ENCODE results near the gene GPR153. TPM values are rescaled to one million over a fixed set of nuclear protein-coding genes. Genes with fewer than 3 reads are reported as not detected.

GPR153 gene
- total and polyA plus RNA-seq, 9 donors = 4.2 to 42.0 (median 13.7) TPM

DNA sequence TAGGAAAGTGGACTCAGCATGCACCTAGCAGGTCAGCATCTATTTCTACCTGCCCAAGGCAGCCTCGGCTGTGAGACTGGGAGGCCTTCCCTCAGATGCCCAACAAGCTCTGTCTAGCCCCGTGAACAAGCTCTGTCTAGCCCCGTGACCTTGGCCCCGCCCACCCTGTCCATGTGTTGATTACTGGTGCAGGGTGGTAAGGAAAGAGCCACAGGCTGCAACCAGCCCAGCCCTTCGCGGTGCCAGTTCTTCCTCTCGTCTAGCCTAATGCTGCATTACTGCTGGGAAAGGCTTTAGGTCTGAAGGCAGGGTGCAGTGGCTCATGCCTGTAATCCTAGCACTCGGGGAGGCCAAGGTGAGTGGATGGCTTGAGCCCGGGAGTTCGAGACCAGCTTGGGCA lies 2.2 kb downstream of the GPR153 start:
- peaks cover 18% of the 10 kb centered on the region for H3K4me1 ChIP-seq (ENCODE audit: insufficient read depth)
- H3K27me3 ChIP-seq = no peaks in the 10 kb centered on the region
- no peak for TF ChIP-seq POLR2A (IDR thresholded peaks at IDR 0.05)
- TF ChIP-seq, protein P1, sequence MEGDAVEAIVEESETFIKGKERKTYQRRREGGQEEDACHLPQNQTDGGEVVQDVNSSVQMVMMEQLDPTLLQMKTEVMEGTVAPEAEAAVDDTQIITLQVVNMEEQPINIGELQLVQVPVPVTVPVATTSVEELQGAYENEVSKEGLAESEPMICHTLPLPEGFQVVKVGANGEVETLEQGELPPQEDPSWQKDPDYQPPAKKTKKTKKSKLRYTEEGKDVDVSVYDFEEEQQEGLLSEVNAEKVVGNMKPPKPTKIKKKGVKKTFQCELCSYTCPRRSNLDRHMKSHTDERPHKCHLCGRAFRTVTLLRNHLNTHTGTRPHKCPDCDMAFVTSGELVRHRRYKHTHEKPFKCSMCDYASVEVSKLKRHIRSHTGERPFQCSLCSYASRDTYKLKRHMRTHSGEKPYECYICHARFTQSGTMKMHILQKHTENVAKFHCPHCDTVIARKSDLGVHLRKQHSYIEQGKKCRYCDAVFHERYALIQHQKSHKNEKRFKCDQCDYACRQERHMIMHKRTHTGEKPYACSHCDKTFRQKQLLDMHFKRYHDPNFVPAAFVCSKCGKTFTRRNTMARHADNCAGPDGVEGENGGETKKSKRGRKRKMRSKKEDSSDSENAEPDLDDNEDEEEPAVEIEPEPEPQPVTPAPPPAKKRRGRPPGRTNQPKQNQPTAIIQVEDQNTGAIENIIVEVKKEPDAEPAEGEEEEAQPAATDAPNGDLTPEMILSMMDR (IDR thresholded peaks at IDR 0.05) = no peak
- no peak for TF ChIP-seq EP300 (IDR thresholded peaks at IDR 0.05)
- H3K4me3 ChIP-seq = no peak overlapping the region
- peak in 2 of 5 donors; percentile 37 to 38 for DNase-seq
- no peak overlapping the region for H3K27ac ChIP-seq
- 76 to 81% (median 78%) methylated on average over 10 of the region's 10 CpGs for WGBS, 3 donors
- H3K9me3 ChIP-seq = no peaks in the 10 kb centered on the region
- H3K36me3 ChIP-seq = no peaks in the 10 kb centered on the region
- intact Hi-C loops (cut with DNase I) = no loop called here

GRCh38 chr1:6257541-6258069 lies 3.3 kb downstream of the GPR153 start:
- Histone ChIP-seq H3K4me3 (no peak overlapping the region), H3K9me3 (no peaks in the 10 kb centered on the region), H3K4me1 (ENCODE audit: insufficient read depth) (peaks cover 8% of the 10 kb centered on the region), H3K27ac (no peak overlapping the region), H3K36me3 (no peaks in the 10 kb centered on the region), H3K27me3 (no peaks in the 10 kb centered on the region)
- WGBS, 3 donors = 97% methylated on average over 8 of the region's 8 CpGs
- intact Hi-C loops (cut with DNase I) = no loop called here
- no peak for TF ChIP-seq POLR2A (IDR thresholded peaks at IDR 0.05)
- TF ChIP-seq, protein P1 (IDR thresholded peaks at IDR 0.05) = no peak
- no peak for TF ChIP-seq EP300 (IDR thresholded peaks at IDR 0.05)
- DNase-seq = no peak

- 89 to 92% (median 90%) methylated on average over 13 of the region's 13 CpGs for WGBS, 3 donors
- intact Hi-C loops (cut with DNase I) = no loop called here
- Histone ChIP-seq H3K4me1 (ENCODE audit: insufficient read depth) (peaks cover 4% of the 10 kb centered on the region), H3K27ac (no peak overlapping the region), H3K36me3 (no peaks in the 10 kb centered on the region), H3K9me3 (no peaks in the 10 kb centered on the region), H3K27me3 (no peaks in the 10 kb centered on the region), H3K4me3 (no peak overlapping the region)
- DNase-seq = no peak
- TF ChIP-seq EP300 (IDR thresholded peaks at IDR 0.05) (no peak), POLR2A (IDR thresholded peaks at IDR 0.05) (no peak)
- TF ChIP-seq, protein P1 (IDR thresholded peaks at IDR 0.05) = no peak
Observed at GRCh38 chr1:6256645-6257044, 4.3 kb downstream of the GPR153 start.

DNA sequence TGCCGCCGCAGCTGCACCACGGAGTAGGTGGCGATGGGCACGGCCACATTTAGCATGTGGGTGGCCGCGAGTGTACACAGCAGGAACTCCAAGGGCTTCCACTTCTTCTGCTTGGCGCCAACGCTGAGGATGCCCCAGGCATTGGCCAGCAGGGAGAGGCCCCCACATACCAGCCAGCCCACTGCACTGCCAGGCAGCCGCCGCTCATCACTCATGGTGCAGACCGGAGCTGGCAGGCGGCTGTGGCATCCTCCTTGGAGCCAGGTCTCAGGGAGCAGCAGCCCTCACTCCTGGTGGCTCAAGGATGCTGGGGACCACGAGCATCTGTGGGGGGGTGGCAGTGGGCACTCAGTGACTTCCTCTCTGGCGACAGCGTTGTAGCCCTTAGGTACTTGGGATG lies 6.2 kb downstream of the GPR153 start:
- no peaks in the 10 kb centered on the region for H3K36me3 ChIP-seq
- no peaks in the 10 kb centered on the region for H3K9me3 ChIP-seq
- 88 to 92% (median 89%) methylated on average over 16 of the region's 16 CpGs for WGBS, 3 donors
- no peak overlapping the region for H3K4me3 ChIP-seq
- intact Hi-C loops (cut with DNase I) = no loop called here
- no peak overlapping the region for H3K27ac ChIP-seq
- TF ChIP-seq, protein P1 (IDR thresholded peaks at IDR 0.05) = no peak
- no peak for TF ChIP-seq EP300 (IDR thresholded peaks at IDR 0.05)
- no peak for TF ChIP-seq POLR2A (IDR thresholded peaks at IDR 0.05)
- peaks cover 7% of the 10 kb centered on the region for H3K4me1 ChIP-seq (ENCODE audit: insufficient read depth)
- H3K27me3 ChIP-seq = no peaks in the 10 kb centered on the region
- no peak for DNase-seq
